ENCODE results near the gene H6PD.
A peak's percentile ranks its signal among the peaks of the same experiment; 100 is the strongest.

The H6PD gene

DNA sequence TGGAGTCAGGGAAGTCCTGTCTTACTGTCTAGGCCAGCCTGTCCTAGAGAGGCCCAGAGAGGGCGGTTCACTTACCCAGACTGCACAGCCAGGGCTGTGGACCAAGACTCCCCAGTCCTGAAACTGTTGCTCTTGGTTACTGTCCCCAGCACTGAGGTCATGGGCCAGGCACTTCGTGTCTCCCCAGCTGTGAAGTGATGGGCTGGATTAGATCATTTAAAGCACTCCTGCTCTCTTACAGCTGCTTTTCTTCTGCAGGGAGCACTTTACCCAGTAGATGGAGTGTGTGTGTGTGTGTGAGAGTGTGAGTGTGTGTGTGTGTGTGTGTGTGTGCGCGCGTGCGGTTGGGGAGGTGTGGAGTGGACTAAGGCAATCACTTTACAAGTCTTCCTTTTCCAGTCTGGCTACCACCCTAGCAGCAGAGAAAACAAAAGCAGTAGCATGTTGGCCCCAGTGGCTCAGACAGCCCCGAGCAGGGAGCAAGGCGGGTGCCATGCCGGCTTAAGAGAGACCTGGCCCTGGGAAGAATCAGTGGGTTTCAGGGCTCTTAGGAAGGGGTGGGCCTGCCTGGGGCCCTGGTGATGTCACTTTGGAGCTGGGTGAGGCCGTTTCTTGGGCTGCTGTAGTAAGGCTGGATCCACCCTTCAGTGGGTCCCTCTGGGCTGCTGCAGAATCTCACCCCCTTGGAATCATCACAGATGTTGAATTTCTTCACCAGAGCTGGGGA is 60.5 kb downstream of the H6PD start (continued):
- TF ChIP-seq ZNF449 (tag by site-specific recombination; IDR thresholded peaks at IDR 0.05) (no peak), OSR2 (tag by site-specific recombination; IDR thresholded peaks at IDR 0.05) (no peak), ZNF768 (tag by site-specific recombination; IDR thresholded peaks at IDR 0.05) (peak; percentile 69; the same call in 1 of the 2 replicates), KLF16 (tag by site-specific recombination; IDR thresholded peaks at IDR 0.05) (peak; percentile 48; the same call in 1 of the 2 replicates), ZBTB20 (tag by site-specific recombination; IDR thresholded peaks at IDR 0.05) (peak; percentile 16; the same call in 1 of the 2 replicates), ZNF121 (tag by site-specific recombination; IDR thresholded peaks at IDR 0.05) (no peak), ZSCAN4 (tag by site-specific recombination; IDR thresholded peaks at IDR 0.05) (peak; percentile 89), ZNF621 (tag by site-specific recombination; IDR thresholded peaks at IDR 0.05) (no peak), SETDB1 (IDR thresholded peaks at IDR 0.05; ENCODE audit: insufficient read length, low read length) (no peak), ZNF19 (tag by site-specific recombination; IDR thresholded peaks at IDR 0.05; ENCODE audit: low read depth) (no peak), HIC1 (tag by site-specific recombination; IDR thresholded peaks at IDR 0.05) (0 out of 2 replicates have a peak, but pooled peaks have one; percentile 29), KLF10 (tag by site-specific recombination; IDR thresholded peaks at IDR 0.05) (no peak), ZBTB21 (tag by site-specific recombination; IDR thresholded peaks at IDR 0.05) (0 out of 2 replicates have a peak, but pooled peaks have one; percentile 22), ZNF558 (tag by site-specific recombination; IDR thresholded peaks at IDR 0.05) (no peak), ZNF658 (tag by site-specific recombination; IDR thresholded peaks at IDR 0.05) (no peak), SP2 (tag by site-specific recombination; IDR thresholded peaks at IDR 0.05) (no peak), ZNF555 (tag by site-specific recombination; conservative IDR thresholded peaks at IDR 0.05) (no peak), ZNF660 (tag by site-specific recombination; IDR thresholded peaks at IDR 0.05) (no peak), ZBTB10 (tag by site-specific recombination; IDR thresholded peaks at IDR 0.05) (0 out of 2 replicates have a peak, but pooled peaks have one; percentile 46), ZNF366 (tag by site-specific recombination; conservative IDR thresholded peaks at IDR 0.05) (peak; percentile 49; the same call in 1 of the 2 replicates)
- TF ChIP-seq, protein P1, sequence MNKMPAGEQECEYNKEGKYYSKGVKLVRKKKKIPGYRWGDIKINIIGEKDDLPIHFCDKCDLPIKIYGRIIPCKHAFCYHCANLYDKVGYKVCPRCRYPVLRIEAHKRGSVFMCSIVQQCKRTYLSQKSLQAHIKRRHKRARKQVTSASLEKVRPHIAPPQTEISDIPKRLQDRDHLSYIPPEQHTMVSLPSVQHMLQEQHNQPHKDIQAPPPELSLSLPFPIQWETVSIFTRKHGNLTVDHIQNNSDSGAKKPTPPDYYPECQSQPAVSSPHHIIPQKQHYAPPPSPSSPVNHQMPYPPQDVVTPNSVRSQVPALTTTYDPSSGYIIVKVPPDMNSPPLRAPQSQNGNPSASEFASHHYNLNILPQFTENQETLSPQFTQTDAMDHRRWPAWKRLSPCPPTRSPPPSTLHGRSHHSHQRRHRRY (tag by site-specific recombination; IDR thresholded peaks at IDR 0.05), result no peak
- TF ChIP-seq, protein P2, sequence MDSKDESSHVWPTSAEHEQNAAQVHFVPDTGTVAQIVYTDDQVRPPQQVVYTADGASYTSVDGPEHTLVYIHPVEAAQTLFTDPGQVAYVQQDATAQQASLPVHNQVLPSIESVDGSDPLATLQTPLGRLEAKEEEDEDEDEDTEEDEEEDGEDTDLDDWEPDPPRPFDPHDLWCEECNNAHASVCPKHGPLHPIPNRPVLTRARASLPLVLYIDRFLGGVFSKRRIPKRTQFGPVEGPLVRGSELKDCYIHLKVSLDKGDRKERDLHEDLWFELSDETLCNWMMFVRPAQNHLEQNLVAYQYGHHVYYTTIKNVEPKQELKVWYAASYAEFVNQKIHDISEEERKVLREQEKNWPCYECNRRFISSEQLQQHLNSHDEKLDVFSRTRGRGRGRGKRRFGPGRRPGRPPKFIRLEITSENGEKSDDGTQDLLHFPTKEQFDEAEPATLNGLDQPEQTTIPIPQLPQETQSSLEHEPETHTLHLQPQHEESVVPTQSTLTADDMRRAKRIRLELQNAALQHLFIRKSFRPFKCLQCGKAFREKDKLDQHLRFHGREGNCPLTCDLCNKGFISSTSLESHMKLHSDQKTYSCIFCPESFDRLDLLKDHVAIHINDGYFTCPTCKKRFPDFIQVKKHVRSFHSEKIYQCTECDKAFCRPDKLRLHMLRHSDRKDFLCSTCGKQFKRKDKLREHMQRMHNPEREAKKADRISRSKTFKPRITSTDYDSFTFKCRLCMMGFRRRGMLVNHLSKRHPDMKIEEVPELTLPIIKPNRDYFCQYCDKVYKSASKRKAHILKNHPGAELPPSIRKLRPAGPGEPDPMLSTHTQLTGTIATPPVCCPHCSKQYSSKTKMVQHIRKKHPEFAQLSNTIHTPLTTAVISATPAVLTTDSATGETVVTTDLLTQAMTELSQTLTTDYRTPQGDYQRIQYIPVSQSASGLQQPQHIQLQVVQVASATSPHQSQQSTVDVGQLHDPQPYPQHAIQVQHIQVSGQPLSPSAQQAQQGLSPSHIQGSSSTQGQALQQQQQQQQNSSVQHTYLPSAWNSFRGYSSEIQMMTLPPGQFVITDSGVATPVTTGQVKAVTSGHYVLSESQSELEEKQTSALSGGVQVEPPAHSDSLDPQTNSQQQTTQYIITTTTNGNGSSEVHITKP (tag by site-specific recombination; IDR thresholded peaks at IDR 0.05), result peak; percentile 58
- TF ChIP-seq, protein P3, sequence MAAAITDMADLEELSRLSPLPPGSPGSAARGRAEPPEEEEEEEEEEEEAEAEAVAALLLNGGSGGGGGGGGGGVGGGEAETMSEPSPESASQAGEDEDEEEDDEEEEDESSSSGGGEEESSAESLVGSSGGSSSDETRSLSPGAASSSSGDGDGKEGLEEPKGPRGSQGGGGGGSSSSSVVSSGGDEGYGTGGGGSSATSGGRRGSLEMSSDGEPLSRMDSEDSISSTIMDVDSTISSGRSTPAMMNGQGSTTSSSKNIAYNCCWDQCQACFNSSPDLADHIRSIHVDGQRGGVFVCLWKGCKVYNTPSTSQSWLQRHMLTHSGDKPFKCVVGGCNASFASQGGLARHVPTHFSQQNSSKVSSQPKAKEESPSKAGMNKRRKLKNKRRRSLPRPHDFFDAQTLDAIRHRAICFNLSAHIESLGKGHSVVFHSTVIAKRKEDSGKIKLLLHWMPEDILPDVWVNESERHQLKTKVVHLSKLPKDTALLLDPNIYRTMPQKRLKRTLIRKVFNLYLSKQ (tag by site-specific recombination; IDR thresholded peaks at IDR 0.05; ENCODE audit: borderline replicate concordance), result no peak
